NCI-H526 treated with DMSO at 0.1 percent for 48 hours (cell line): ENCODE results near the gene SYNE1.
"Not testable (repeated sequence)": the region's sequence is repeated elsewhere in the genome, so short reads cannot be mapped to it uniquely, and the experiment has no call there.

Source experiments
- DNase-seq: peaks from one replicate; lab custom pipeline; 2025; lab: John Stamatoyannopoulos, UW

SYNE1 gene

GRCh38 chr6:152637296-152638047, at the start of gene SYNE1:
Gene SYNE1, minus strand, starts transcription at chr6:152637362. Its CDS starts 9,031 bp downstream, at chr6:152628331.
- no peak for DNase-seq

GRCh38 chr6:152685819-152686218, 48.7 kb upstream of the SYNE1 start:
- DNase-seq: no peak

GRCh38 chr6:152682935-152683334, 45.8 kb upstream of the SYNE1 start:
- not testable (repeated sequence) for DNase-seq

- no peak for DNase-seq
These were observed 45.0 kb upstream of the SYNE1 start for GRCh38 chr6:152682141-152682540.

- no peak for DNase-seq
These were observed 43.8 kb upstream of the SYNE1 start for GRCh38 chr6:152680879-152681517.

- DNase-seq: no peak
These were observed 43.0 kb upstream of the SYNE1 start for GRCh38 chr6:152680151-152680550.

- DNase-seq: no peak
These were observed 36.1 kb upstream of the SYNE1 start for GRCh38 chr6:152673236-152673635.

- DNase-seq: no peak
These were observed 34.0 kb upstream of the SYNE1 start for GRCh38 chr6:152671171-152671570.

- DNase-seq: no peak
These were observed 32.7 kb upstream of the SYNE1 start for GRCh38 chr6:152669895-152670294.

- DNase-seq: no peak
These were observed 24.6 kb upstream of the SYNE1 start for GRCh38 chr6:152661776-152662175.

- no peak for DNase-seq
These were observed 14.8 kb upstream of the SYNE1 start for GRCh38 chr6:152651986-152652385.

- no peak for DNase-seq
These were observed 10.9 kb upstream of the SYNE1 start for GRCh38 chr6:152648105-152648504.

- DNase-seq: not testable (repeated sequence)
These were observed 9.6 kb upstream of the SYNE1 start for GRCh38 chr6:152646732-152647131.

GRCh38 chr6:152642578-152643375, 5.6 kb upstream of the SYNE1 start:
- DNase-seq: no peak

GRCh38 chr6:152636609-152637295, 410 bp downstream of the SYNE1 start:
- no peak for DNase-seq

- no peak for DNase-seq
These were observed 1.0 kb downstream of the SYNE1 start for GRCh38 chr6:152636021-152636608.

- no peak for DNase-seq
These were observed 2.4 kb downstream of the SYNE1 start for GRCh38 chr6:152634773-152635172.

GRCh38 chr6:152632121-152632782, 4.9 kb downstream of the SYNE1 start:
- no peak for DNase-seq

GRCh38 chr6:152631376-152631775, 5.8 kb downstream of the SYNE1 start:
- DNase-seq: no peak

GRCh38 chr6:152630832-152631231, 6.3 kb downstream of the SYNE1 start:
- no peak for DNase-seq

GRCh38 chr6:152625213-152625612, 11.9 kb downstream of the SYNE1 start:
- DNase-seq: no peak
